GM18526 (cell line): ENCODE measurements around the gene TGFBRAP1.

Experiments used
- POLR2A ChIP-seq: IDR thresholded peaks from 3 replicates; pipeline ENCODE4 v1.6.1; 2011; ENCODE audit not compliant: insufficient read length; ENCODE audit errors: extremely low read depth

The TGFBRAP1 gene

DNA sequence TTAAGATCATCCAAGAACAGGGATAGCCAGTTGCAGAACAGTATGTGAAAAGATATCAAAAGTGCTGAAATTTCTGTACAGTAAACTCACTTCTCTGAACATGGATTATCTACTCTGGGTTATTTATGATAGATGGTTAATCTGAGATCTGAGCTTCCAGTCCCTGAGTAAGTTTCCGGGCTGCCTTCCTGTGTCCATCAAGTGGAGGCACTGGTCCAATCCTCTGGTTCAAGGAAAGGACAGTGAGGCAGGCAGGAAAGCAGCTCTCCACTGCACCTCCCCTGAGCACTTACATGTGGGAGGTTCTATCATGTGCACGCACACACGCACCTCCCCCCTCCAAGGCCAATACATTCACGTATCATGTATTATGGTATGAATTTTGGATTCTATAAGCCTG is 55.5 kb downstream of the TGFBRAP1 start:
- no peak for TF ChIP-seq POLR2A

DNA sequence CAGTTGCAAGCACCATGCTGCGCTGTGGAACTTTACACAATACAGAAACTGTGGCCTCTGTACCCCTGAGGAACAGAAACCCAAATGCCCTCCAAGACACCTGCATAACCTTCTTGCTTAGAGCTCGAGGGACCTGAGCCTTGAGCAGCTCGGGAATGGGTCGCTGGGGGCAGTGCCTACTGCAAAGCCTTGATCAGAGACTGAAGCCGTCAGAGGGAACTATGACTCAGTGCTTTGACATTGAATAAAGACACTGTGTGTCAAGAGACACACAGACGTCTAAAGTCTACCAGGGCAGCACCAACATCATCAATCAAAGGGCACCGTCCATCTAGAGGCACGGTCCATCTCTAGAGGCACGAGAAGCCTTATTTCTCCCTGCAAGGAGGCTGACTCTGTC is 57.4 kb downstream of the TGFBRAP1 start:
- no peak for TF ChIP-seq POLR2A

DNA sequence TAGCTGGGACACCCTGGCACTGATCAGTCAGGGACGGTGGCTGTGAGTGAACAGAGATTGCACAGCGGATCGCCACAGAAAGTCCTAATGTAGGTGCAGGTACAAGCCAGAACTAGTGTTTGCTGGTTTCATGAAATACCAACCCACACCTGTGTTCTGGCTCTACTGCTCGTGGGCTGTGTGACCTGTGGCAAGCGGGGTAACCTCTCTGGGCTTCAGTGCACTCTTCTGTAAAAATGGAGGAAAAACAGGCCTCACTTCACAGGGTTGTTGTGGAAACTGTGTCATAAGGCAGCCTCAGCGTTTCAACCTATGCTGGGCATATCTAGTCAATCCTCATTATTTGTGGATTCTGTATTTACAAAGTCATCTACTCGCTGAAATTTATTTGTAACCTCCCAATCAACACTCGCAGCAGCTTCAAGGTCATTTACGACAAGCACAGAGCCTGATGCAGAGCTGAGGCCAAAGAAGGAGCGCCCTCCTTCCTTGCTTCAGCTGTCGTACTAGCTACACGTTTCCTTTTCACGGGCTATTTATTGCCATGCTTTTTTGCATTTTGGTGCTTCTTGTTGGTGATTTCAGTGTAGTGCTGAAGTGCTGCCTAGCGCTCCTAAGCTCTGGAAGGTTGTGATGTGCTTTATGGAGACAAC is 58.0 kb downstream of the TGFBRAP1 start:
- no peak for TF ChIP-seq POLR2A

DNA sequence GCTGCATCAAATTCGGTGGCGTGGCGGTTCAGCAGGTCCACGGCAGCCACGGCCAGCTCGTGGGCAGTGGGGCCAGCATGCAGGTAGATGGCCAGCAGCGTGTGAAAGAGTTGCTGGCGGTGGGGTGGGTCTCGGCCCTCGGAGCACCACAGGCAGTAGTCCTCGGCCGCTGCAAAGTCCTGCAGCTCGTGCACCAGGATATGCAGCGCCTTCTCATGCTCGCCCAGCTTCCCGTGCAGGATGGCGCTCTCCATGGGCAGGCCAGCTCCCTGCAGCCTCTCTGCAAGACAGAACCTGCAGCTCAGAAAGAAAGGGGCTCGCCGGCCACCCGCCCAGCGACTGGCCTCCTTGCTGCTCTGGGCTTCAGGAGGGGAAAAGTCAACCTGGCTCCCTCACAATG is 60.1 kb downstream of the TGFBRAP1 start:
- TF ChIP-seq POLR2A, result no peak

DNA sequence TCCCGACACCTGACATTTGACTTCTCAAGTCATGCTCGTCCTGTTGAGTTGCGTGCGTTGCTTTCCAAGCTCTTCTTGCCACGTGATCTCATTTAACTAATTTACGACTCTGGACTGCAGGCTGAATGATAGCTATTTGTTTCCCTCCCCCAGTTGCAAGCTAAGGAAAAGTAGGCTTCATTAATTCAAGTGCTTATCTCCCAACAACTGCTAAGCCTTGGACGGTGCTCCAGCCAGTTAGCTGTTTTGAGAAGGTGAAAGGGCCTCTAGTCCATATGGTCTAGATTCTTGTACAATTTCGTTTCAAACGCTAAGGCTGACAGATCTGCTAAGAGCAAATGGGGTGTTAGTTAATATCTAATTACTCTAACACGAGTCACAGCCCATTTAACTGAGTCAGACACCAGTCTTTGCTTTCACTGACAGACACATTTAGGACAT is 66.9 kb downstream of the TGFBRAP1 start:
- no peak for TF ChIP-seq POLR2A

DNA sequence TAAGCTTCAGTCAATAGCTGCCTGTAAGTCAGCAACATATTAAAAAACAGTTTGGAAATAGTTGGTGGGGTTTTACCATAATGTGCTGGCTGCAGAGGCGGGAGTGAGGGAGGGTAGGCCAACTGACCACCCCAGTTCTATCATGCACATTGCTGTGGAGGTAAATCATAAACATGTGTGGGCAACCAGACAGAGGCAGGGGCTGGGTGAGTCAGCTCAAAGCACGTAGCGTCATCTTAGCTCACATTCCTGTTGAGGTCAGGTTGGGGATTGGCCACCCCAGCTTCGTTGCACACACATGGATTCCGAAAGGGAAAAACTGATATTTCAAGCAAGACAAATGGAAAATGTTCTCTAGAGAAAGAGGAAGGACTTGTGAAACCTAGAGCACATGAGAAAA is 68.5 kb downstream of the TGFBRAP1 start:
- no peak for TF ChIP-seq POLR2A

DNA sequence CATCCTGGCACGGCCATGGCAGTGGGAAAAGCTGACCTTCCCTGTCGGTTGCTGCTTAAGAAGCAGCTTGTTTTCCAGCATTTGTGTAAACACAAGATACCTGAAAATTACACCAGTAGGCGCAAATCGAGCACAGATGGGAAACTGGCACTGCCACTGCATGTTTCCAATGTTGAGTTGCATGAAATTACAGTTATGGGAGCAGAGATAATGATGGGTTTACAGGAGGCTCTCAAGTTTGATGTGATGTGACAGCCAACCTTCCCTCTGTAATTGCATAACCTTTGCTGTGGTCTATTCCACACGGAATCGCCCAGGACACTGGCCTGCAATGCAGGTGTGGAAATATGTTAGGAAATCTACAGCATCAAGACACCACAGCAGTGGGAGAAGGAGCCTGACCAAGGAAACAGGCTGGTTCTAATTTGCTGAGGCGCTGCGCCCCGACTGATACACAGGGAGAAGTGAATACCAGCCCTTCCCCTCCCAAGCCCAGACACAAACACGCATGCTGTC is 70.6 kb downstream of the TGFBRAP1 start:
- no peak for TF ChIP-seq POLR2A

DNA sequence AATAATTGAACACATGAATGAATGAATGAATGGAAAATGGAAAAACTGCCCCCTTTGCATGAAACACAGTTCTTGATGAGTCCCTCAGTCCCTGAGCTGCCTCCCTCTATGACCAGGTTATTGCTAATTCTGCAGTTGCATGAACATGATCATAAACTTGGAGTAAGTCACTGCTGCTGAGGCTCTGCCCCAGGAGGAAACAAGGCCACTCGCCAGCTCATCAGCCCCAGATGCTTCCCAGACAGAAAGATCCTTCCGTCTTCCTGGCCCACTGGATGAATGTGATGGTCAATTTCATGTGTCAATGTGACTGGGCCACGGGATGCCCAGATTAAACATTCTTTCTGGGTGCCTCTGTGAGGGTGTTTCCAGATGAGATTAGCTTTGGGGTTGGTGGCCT is 71.6 kb downstream of the TGFBRAP1 start:
- TF ChIP-seq POLR2A, result no peak

DNA sequence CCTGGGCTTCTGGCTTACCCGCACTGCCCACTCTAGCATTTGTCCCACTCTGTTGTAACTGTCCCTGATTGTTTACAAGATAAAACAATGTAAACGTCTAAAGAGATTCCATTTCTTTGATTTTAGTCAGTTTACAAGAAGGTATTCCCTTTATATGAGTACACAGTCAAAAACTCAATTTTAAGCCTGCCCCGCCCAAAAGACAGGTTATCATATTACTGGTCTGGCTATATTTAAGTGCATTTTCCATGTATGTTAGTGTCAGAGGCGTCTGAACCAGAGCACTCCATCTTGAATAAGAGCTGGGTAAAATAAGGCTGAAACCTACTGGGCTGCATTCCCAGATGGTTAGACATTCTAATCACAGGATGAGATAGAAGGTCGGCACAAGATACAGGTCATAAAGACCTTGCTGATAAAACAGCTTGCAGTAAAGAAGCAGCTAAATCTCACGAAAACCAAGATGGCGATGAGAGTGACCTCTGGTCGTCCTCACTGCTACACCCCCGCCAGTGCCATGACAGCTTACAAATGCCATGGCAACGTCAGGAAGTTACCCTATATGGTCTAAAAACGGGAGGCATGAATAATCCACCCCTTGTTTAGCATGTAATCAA is 73.0 kb downstream of the TGFBRAP1 start:
- no peak for TF ChIP-seq POLR2A

DNA sequence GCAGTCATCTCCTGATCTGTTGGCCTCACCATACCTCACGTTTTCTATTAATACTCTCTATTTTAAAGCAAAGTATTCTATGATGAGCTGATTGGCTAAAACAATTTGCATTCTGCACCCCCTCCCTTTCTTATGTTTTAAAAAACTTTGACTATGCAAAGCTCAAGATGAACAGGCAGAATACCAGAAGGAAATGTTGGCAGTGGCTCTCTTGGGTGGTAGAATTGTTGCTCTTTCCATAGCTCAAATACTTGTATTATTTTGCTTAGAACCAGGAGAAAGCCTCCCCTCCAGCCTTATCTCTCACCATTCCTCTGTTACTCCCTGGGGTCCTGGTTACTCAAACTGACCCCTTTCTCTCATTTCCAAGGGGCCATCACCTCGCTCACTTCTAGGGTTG is 73.6 kb downstream of the TGFBRAP1 start:
- no peak for TF ChIP-seq POLR2A

DNA sequence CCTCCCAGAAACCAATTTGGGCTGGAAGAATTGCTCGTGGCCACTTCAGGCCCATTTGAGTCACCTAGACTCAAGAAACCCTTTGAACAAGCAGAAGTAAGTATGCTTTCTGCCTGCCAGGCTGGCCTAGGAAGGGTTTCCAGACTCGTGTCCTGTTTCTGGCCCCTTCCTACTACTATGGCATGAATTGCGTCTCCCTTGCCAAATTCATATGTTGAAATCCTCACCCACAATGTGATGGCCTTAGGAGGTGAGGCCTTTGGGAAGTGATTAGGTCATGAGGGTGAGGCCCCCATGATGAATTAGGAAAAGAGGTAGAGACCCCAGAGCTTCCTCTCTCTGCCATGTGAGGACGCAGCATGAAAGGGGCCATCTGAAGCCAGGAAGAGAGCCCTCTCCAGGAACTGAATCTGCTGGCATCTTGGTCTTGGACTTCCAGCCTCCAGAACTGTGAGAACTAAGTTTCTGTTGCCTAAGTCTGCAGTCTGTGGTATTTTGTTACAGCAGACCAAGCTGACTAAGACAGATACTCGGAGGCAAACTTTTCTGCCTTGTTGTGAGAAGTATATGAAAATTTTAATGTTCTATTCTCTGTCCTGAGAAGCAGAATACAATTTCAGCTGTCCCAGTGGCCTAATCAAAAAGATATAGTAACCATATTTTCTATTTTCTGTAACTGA is 74.9 kb downstream of the TGFBRAP1 start:
- no peak for TF ChIP-seq POLR2A

DNA sequence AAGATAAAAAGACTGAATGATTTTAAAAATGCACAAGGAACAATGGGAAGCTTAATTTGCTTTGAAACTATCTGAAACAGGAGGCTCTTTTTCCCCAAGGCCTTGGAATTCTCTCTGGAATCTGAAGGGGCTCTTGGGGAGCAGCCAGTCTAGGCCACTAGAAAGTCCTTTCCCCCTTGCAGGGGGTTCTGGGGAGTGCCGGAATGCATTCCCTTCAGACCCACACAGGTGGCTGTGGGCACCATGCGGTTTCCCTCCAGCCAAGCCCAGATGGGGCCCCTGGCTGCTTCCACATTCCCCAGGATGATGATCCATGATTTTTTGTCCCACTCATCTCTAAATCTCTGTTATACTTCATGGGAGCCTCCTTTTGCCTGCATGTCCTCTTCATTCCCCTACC is 77.3 kb downstream of the TGFBRAP1 start:
- no peak for TF ChIP-seq POLR2A

DNA sequence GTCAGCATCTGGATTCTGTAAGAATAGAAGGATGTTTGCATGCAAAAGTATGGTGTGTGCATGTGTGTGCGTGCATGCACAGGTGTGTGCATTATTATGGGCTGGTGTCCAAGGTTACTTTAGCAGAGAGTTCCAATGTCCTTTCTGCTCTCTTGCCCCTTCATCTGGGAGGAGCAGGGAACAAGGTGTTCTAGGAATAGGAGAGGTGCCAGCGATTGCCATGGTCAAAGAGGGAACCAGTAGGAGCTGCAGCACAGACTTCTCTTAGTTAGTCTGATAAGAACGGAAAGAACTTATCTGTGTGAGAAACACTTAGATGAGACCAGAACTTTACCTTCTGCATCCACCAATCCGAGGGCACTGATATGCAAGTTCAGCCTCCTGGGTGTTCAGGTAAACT is 79.6 kb downstream of the TGFBRAP1 start:
- no peak for TF ChIP-seq POLR2A

DNA sequence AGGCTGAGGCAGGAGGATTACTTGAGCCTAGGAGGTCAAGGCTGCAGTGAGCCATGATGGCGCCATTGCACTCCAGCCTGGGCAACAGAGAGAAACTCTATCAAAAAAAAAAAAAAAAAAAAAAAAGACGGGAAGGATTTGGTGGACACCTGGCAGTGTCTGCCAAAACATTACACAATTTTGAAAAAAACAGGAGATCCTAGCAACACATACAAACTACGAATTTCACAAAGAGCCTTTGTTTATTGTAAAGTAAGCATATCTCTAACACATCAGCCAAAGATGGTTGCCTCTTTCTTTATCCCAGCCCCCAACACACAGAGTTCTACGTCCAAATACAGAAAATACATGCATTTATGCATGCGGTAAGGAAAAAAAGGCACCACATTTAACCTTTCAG is 80.4 kb downstream of the TGFBRAP1 start:
- no peak for TF ChIP-seq POLR2A

DNA sequence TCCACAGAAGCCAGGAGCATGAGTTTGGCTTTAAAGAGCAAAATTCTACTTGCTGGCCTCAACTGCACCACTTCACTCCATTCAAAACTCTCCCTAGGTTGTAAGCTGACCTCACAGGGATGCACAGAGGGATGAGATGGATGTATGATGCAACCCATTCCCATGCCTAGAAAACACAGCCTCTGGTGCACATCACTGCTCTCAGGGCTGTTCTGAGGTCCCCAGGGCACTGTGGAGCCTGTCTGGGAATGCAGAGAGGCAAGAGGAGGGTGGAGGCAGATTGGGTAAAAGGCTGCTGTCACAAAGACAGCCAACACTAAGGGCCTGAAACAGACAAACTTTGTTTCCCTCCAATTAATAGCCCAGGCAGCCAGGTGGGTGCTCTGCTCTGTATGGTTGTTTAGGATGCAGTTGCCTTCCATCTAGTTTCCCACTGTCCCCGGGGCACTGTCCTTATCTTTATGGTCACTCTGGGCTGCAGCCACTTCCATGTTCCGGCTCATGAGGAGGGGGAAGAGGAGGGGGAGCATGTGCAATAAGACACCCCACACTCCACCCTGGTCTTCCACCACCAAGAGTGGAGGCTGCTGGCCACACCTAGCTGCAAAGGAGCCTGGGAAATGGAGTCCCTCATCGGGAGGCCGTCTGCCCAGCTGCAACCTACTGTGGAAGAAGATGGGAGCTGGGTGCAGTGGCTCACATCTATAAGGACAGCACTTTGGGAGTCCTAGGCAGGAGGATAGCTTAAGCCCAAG is 81.0 kb downstream of the TGFBRAP1 start:
- TF ChIP-seq POLR2A, result no peak

DNA sequence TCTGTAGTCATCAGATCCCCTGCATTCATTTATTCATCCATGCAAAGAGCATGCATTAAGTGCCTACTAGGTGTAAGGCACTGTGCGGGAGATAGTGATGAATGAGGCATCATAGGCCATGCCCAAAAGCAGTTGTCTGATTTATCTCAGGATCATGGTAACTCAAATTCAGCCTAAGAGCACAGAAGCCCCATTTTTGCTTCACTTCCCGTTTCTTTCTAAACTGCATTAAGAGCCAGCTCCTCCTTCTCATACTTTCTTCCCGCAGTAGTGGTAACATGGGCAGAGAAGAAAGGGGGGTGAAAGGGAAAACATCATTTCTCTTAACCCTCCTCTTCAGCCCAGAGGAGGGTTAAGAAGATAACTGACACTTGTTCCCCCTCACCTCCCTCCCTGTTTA is 85.1 kb downstream of the TGFBRAP1 start:
- no peak for TF ChIP-seq POLR2A
